NCI-H510A (cell line): ENCODE results near the gene PTPRR.
"Not testable (repeated sequence)": the region's sequence is repeated elsewhere in the genome, so short reads cannot be mapped to it uniquely, and the experiment has no call there.

Experiments used
- DNase-seq: peaks from one replicate; lab custom pipeline; 2025; lab: John Stamatoyannopoulos, UW

The PTPRR gene

GRCh38 chr12:70840656-70841350, 79.7 kb downstream of the PTPRR start:
- DNase-seq = no peak

DNA sequence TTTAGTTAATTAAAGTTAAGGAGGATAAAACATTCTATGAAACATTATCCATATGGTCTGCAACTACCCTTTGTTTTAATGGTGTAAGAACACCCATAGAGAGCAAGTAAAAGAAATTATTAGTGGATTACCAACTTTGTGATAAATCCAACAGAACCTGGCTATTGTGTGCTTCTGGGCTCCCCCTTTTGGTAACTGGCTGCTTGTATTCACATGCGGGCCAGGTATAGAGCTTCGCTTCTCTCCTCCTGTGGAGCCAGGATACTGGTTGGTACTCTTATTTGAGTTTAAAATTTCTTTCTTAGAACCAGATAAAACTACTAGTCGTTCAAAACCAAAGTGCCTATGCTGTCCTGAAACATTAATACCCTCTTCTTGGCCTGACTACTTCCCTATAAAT, 81.0 kb downstream of the PTPRR start:
- no peak for DNase-seq

GRCh38 chr12:70838127-70838526, 82.4 kb downstream of the PTPRR start:
- no peak for DNase-seq

- DNase-seq = no peak
Measured at GRCh38 chr12:70837026-70837425, 83.5 kb downstream of the PTPRR start.

DNA sequence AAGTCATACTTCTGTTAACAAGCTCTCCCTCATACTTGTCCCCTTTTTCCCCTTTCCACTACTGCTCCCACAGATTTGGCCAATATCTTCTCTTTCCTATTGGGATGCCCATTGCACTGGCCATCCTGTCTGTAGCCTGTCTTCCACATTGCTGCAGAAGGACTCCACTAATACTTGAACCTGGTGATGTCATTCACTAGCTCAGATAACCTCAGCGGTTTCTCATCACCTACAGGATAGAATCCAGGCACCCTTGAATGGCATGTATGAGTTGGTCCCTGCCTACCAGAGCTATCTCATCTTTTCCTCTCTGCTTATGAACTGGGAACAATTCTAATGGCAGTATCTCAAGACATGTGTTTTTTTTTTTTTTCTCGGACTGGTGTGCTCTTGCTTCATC, 84.6 kb downstream of the PTPRR start:
- DNase-seq = no peak

DNA sequence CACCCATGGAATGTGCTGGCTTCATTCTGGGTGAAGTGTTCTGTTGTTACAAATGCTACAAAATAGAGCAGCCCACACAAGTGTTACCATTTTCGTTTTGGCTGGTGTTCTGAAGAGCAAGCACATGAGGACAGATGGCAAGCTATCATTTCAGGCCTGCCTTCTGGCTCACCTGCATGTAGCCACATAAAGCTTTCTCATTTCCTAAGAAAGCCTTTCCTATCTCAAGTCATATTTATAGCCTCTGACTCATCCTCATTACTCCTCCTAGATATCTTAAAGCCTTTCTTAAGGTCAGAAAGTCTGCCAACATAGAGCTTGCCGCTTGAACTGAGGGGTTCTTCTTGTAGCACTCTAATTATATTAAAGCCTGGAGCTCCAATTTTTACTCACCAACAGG, 89.0 kb downstream of the PTPRR start:
- DNase-seq = no peak

DNA sequence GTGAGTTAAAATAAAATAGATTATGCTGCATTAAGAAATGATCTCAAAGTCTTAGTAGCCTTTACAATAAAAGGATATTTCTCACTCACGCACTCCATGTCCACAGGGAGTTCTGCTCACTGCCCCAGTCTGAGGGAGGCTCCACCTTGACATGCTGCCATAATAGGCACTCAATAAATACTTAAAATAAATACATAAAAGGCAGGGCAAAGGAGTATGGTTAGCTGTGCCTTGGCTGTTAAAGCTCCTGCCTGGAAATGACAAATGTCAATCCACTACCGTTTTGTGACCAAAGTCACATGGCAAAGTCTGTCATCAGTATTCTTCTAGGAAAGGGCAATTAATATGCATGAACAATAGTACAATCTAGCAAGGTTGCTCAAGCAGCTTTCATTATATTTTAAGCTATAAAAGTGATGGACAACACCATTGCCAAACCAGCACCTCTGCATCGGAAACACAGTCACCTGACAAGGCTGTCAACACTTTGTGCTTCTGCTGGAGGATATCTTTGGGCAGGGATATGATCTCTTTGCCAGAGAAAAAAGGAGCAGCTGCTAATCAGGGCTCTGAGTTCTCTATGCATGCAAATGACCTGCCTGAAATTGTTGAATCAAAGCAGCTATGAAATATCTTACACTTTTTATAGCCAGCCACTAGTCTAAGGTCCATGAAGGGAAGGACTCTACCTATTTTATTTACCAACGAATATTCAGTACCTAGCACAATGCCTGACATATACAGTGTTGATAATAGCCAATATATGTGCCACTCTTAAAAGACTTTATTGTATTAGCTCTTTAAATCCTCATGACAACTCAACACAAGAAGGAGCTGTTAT, 90.1 kb downstream of the PTPRR start:
- DNase-seq = no peak

DNA sequence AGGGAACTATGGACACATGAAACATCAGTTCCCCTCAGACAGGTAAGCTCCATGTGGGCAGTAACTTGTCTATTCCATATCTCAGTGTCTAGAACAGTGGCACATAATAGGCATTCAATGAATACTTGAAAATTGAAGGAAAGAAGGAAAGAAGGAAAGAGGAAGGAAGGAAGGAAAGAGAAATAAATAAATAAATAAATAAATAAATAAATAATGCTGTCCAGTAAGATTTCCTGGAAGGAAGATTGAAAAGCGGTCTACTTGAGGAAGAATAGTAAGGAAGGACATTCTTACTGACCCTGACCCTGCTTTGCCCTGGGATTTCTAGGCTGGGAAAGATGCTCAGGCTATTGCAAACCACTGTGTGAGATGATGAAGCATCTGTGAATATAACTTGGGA, 91.5 kb downstream of the PTPRR start:
- no peak for DNase-seq

- DNase-seq = no peak
Measured at GRCh38 chr12:70828351-70828750, 92.2 kb downstream of the PTPRR start.

DNA sequence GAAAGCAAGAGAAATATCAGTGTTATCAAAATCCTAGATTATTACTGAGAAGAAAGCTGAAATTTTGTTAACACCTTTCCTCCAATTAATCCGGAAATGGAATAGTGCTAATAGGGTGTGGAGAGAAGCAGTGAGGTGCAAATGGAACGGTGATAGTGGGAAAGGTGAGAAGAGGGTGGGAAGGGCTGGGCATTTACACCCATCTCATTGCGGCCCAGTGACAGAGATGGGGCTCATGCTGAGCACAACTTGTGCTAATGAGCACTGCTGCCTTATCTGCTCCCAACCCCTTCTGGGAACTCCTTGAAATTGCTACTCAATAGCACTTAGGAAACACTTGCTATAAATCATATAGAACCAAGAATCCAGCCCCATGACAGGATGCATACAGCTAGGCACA, 94.4 kb downstream of the PTPRR start:
- DNase-seq = no peak

GRCh38 chr12:70824511-70824910, 96.0 kb downstream of the PTPRR start:
- no peak for DNase-seq

DNA sequence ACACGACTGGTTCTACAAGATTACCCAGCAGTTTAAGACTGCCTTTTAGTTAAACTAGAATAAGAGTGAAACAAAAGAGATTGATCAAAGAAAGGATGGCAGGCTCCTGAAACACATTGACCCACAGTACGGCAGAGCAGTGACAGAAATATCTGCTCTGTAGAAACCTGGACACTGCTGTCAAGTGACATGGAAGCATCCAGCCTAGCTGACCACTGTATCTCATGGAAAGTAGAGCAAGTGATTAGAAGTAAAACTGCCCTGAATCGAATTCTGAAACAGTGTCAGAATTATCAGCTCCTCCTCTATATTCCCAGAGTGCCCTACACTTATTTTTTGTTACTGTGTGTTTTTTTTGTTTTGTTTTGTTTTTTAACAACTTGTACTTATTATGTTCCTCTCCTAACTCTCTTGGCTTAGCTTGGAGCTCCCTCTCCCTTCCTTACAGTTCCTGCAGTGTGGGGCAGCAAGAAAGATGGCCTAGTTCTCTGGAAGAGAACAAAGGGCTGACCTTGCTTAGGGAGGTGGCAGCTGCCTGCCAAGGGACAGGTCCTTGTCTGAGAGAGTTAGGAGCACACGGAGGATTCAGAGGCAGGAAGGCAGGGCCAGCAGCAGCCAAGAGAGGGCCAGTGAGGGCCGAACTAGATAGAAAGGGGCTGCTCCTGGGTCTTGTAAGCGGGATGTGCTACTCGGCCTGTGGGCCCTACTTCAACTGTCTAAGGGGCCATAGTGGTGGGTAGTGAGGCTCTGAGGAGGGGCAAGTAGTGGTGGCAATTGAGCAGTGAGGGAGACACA, 97.2 kb downstream of the PTPRR start:
- DNase-seq = no peak

- DNase-seq = no peak
Measured at GRCh38 chr12:70822412-70822811, 98.1 kb downstream of the PTPRR start.

GRCh38 chr12:70815971-70816391, 104.6 kb downstream of the PTPRR start:
- no peak for DNase-seq

DNA sequence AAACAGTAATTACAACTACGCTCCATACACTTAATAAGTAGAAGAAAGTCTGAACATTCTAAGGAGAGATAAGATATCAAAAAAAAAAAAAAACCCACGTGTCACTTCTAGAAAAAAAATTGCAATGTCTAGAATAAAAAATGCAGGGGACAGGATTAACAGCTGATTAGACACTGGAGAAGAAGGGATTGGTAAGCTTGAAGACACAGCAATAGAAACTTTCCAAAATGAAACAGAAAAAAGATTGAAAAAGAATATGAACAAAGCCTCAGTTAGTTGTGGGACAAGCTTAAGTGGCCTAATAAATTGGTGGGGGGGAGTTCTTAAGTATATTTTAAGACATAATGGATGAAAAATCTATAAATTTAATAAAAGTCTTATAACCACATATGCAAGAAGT, 105.5 kb downstream of the PTPRR start:
- DNase-seq = no peak

DNA sequence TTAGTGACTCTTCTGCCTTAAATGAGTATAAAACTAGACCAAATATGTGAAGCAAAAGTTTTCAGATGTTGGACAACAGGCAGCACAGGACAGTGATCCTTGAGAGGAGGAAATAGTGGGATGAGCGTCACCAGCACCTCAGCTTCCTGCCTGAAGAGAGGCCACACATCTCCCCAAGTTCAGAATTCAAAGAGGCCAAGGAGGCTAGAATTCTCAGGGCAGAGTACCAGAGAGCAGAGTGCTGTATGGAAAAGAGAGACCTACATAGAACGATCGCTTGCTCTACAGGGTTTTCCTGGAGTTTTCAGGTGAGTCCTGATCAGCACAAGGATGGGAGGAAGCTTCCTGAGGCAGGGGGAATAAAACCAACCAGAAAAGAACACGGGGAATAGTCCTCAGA, 107.0 kb downstream of the PTPRR start:
- DNase-seq = no peak

DNA sequence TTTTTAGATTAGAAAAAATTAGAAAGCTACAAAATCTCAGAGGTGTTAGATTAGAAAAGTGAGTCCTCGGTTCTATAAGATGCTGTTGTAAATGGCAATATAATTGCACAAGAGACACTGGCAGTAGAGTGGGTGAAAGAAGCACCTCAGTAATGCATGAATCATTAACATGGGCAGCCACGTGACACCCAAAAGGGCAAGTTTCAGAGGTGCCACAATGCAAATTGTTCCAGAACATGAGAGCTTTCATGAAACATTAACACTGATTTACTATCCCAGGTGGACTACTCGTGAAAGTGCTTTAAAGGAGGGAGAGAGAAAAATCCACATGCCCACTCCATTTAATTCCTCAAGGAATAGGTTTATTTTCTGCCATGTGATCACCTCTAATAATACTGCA, 108.4 kb downstream of the PTPRR start:
- no peak for DNase-seq

GRCh38 chr12:70809887-70810286, 110.7 kb downstream of the PTPRR start:
- no peak for DNase-seq

DNA sequence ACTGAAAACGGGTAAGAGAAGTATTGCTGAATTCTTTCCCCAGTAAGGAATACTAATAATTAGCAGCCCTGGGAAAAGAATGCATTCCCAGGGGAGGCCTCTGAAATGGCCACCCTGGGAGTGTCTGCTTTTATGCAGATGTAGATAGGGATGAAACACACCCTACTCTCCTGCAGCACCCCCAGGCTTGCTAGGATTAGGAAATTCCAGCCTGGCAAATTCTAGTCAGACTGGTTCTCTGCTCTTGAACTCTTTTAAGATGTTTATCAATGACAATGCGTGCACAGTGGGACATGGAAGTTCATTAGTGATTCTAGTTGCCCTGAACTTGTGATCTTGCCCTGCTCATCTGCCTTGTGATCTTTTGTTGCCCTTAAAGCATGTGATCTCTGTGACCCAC, 112.5 kb downstream of the PTPRR start:
- not testable (repeated sequence) for DNase-seq

DNA sequence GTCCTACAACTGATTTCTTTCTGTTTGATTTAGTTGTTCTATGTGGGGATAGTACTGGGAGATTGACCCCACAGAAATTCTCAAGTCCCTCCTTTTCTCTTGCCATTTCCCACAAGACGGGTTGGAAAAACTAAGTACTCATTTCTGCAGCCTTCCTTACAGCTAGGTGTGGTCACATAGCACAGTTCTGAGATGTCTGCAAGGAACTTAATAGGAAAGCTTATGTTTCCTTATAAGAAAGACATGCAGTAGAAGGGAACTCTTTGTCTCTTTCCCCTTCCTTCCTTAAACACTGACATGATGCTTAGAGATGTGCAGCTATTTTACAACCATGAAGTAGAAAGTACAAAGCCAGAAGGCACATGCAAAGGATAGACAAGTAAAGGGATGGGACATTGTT, 113.7 kb downstream of the PTPRR start:
- DNase-seq = no peak

- DNase-seq = no peak
Measured at GRCh38 chr12:70806043-70806442, 114.5 kb downstream of the PTPRR start.

DNA sequence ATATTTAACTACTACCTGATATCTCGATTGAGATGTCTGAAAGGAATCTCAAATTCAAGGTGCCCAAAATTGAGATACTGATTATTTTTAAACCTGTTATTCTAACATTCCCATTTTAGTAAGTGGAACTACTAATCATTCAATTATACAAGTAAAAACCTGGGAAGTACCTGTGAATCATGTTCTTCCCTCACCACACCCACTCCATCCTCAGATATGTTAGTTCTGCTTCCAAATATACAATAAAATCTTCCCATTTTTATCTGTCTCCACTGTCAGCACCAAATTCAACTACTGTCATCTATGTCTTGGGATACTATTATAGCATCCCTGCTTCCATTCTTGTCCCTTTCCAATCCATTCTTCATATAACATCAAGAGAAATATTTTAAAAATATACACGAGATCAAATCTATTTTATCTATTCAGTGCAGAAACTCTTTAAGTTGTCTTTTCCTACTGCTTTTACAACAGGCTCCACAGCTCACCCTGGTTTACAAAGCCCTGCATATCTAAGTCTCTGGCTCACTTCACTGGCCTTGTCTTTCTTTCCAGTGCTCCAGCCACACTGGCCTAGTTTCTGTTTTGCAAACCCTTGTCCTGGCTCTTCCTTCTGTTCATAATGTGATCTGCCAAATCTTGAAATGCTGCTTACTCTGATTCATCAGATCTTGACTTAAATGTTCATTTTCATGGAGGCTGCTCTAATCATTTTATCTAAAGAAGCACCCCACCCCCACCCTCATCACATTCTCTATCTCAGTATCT, 122.3 kb downstream of the PTPRR start:
- DNase-seq = no peak
